ENCODE data around the gene SEZ6L2.
"Not testable (repeated sequence)": the region's sequence is repeated elsewhere in the genome, so short reads cannot be mapped to it uniquely, and the experiment has no call there.

SEZ6L2 gene

DNA sequence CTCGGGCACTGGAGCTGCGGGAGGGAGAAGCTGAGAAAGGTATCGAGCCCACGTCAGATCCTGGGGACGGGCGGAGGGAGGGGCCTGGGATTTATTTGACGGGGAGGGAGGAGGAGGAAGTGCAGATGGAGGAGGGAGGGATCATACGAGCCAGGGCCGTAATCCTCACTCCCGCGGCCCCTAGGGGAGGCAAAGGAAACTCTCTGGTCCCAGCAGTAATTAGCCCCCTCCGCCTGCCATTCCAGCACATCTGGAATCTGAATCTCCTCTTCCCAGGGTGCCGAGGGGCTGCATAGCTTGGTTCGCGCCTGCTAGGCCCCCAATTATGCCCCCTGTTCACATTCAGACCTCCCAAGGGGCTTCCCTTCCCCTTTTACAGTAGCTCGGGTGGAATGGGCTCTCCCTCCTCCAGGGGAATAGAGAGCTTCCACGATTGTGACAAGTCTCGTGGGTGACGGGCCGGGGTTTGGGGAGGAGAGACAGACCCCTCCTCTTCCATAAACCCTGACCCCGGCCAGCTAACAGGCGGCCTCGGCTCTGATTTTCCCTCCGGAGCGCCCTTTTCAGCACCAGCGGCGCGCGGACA, at the start of gene SEZ6L2:
Gene SEZ6L2, minus strand, starts transcription at position 35 of the 586 bp plus-strand sequence. CDS start 531 bp downstream, outside the sequence.
- peak; percentile 88 for DNase-seq (ENCODE audit: low spot score)

DNA sequence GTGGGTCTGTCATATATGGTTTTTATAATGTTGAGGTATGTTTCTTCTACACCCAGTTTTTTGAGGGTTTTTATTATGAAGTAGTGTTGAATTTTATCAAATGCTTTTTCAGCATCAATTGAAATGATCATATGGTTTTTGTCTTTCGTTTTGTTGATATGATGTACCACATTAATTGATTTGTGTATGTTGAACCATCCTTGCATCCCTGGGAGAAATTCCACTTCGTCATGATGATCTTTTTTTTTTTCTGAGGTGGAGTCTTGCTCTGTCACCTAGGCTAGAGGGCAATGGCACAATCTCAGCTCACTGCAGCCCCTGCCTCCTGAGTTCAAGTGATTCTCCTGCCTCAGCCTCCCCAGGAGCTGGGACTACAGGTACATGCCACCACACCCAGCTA, 48.5 kb upstream of the SEZ6L2 start:
- no peak for DNase-seq (ENCODE audit: low spot score)

DNA sequence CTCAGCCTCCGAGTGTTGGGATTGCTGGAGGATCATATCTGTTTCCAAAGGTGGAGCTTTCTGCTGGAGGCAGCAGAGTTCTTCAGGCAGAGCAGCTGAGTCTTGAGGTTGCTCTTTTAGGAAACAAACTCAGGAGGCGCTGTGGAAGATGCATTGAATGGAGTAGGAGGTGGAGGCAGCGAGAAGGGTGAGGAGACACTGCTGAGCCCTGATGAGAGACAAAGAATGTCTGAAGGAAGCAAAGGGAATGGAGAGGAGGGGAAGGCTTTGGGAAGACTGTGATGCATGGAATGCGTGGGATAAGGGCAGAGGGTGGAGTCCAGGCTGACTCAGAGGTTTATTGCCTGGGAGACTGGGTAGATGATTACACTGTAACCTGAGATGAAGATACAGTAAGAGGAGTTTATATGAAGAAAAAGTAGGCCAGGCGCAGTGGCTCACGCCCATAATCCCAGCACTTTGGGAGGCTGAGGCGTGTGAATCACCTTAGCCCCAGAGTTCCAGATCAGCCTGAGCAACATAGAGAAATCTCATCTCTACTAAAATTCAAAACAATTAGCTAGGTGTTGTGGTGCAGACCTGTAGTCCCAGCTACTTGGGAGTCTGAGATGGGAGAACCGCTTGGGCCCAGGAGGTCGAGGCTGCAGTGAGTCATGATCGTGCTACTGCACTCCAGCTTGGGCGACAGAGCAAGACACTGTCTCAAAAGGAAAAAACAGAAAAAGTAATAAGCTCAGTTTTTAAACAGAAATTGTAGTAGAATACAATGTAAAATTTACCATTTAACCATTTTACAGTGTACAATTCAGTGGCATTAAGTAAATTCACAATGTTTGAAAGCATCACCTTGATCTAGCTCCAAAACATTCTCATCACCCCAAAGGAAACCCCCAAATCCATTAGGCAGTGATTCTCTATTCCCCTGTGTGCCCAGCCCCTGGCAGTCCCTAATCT, 44.8 kb upstream of the SEZ6L2 start:
- peak; percentile 98 for DNase-seq (ENCODE audit: low spot score)

DNA sequence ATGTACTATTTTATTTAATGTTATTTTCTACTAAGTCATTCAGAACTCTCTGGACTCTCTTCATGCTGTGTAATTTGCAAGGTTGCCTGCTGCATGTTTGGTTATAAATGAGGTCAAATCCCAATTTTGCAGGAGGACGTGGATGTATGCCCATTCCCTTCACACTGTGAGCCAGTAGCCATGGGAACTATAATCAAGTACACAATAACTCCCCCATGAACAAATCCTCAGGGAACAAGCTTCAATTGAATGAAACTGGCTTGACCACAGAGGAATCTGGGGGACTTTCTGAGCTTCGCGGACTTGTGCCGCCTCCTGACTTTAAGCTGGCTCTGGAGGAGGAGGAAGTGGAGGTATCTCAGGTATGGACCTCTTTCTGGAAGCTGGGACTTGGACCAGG, 41.3 kb upstream of the SEZ6L2 start:
- DNase-seq (ENCODE audit: low spot score), result no peak

DNA sequence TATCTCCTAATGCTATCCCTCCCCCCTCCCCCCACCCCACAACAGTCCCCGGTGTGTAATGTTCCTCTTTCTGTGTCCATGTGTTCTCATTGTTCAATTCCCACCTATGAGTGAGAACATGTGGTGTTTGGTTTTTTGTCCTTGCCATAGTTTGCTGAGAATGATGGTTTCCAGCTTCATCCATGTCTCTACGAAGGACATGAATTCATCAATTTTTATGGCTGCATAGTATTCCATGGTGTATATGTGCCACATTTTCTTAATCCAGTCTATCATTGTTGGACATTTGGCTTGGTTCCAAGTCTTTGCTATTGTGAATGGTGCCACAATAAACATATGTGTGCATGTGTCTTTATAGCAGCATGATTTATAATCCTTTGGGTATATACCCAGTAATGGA, 32.4 kb upstream of the SEZ6L2 start:
- not testable (repeated sequence) for DNase-seq (ENCODE audit: low spot score)

DNA sequence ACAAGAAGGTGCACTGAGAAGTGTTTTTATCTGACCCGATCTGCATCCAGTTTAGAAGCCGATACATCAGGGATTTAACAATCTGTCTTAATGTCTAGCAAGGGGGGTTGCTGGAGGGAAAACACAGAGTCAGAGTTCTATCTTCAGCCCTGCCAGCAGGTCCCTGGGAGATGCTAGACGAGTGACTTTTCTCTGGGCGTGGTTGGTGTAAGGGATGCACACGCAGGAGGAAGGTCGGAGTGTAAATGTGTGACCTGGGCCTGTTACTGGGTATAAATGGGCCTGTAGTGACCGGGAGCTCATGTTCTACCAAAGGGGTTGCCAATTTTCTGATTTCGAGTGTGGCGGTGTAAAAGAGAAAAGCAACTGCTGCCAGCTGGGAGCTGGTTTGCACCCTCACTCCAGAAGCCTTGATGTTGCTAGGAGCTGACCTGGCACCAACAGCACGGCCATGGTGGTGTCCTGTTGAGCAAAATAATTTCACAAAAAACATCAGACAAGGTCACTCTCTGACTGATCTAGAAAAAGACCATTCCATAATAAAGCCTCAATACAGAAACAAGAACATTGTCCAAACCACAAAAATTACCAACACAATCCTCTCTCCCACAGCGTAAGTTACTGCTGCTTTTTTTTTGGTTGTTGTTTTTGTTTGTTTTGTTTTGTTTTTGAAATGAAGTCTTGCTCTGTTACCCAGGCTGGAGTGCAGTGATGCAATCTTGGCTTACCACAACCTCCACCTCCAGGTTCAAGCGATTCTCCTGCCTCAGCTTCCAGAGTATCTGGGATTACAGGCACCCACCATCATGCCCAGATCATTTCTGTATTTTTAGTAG, 27.9 kb upstream of the SEZ6L2 start:
- DNase-seq (ENCODE audit: low spot score), result no peak

DNA sequence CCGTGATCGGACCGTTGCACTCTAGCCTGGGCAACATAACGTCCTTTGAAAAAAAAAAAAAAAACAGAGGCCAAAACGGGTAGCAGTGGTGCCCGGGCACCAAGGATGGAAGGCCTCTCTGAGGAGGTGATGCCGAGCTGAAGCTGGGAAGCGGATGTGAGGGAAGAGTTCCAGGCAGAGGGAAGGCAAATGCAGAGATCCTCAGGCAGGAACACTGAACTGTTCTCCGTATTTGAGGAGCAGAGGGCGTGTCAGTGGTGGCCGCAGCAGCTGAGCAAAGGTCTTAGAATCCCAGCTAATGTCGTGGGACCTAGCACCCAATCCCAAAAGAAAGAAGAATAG, 27.3 kb upstream of the SEZ6L2 start:
- DNase-seq (ENCODE audit: low spot score), result peak; percentile 20

DNA sequence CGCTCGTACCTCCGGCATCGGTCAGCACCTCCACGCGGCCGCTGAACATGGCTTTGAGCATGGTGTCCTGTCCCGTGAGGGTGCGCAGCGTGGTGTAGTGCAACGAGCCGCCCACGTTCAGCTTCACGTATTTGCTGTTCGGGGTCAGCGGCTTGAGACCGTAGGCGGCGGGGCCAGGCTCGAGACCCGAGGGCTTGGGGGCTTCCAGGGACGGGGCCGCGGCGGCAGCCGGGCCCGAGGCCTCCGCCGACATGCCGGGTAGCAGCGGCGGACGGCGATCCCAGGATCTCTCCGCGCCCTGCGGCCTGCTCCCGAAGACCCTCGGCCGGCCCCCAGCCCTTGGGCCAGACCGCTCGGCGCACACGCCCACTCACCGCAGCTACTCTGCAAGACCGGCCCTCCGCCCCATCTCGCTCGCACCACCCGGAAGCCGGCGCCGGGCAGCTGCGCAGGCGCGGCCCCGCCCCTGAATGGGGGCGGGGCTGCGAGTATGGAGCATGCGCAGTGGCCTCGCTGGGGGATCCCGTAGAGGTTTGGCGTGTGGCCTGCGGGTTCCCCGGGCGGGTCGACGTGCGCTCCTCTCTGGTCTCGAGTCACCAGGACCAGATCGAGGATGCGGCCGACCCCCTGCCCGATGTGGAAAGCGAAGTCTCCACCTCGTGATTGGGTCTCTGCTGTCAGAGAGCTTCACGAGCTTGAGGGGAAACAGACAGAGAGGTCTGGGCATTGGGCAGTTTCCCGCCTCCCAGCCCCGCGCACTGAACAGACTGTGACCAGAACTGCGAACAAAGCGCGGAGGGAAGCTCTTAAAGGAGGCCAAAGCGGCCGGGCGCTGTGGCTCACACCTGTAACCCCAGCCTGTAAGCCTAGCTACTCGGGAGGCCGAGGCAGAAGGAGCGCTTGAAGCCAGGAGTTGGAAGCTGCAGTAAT, 26.7 kb upstream of the SEZ6L2 start, which contains the start of gene KCTD13:
Gene KCTD13, minus strand, starts transcription at position 446 of the 930 bp plus-strand sequence. Its CDS starts 193 bp downstream, at position 253.
- DNase-seq (ENCODE audit: low spot score), result peak; percentile 78

DNA sequence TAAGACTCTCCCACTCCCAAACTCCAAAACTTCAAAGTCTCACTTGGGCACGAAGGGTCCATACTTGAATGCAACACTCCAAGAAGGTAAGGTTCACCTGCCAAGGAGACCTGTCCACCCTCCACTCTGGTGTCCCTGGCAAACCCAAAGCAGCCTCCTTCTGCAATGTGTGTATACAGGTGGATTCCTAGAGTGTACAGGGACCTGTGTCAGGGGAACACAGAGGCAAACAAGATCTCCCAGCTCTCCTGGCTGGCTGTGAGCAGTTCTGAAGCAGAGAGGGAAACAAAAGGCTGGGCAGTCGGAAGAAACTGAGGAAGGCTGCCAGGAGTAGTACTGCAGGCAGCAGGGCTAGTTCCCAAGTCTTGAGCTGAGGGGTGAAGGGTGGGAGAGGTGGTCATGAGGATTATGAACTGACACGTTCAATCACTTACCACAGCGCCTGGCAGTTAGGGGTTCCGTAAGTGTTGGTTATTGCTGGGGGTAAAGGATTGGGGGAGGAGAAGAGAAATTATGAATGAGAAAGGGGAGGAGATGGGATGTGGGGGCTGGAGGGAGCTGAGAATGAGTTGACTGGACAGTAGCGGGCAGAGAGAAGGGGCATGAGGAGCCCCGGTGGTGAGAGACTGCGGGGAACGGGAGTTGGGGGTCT, 25.9 kb upstream of the SEZ6L2 start:
- DNase-seq (ENCODE audit: low spot score), result peak; percentile 25

DNA sequence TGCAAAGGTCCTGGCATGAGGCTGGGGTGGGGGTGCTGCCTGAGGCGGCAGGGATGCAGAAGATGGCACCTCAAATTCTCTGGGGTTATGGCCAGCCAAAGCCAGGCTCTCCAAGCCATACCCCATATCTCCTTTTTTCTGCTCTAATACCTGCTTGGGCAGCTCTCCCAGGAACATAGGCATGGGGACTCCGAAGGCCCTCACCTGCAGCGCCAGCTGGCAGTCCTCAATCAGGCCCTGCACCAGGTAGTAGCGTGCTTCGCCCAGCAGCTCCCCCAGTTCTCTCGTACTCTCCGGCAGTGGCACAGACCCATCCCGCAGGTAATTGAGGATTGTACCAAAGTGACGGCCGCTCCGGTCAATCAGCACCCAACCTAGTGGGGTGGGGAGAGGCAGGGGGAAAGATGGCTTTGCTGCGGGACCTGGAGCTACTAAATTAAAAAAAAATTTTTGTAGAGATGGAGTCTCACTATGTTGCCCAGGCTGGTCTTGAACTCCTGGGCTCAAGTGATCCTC, 23.7 kb upstream of the SEZ6L2 start:
- DNase-seq (ENCODE audit: low spot score), result no peak

DNA sequence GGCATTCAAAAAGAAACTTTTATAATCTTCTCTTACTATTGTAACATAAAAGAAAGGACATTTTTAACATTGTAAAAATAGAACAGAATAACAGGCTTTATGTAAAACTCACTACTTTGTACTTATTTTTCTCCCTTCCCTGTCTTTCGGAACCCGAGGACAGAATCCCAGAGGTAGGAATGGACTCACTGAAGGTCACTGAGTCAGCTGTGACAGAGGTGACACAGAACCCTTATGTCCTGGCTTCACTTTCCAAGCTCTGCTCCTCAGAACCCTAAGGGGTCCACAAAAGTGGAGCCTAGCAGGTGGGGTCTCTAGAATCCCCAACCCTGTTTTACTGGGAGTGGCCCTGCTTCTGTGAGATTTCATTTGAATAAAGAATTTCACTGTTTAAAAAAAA, 23.0 kb upstream of the SEZ6L2 start:
- DNase-seq (ENCODE audit: low spot score), result no peak

DNA sequence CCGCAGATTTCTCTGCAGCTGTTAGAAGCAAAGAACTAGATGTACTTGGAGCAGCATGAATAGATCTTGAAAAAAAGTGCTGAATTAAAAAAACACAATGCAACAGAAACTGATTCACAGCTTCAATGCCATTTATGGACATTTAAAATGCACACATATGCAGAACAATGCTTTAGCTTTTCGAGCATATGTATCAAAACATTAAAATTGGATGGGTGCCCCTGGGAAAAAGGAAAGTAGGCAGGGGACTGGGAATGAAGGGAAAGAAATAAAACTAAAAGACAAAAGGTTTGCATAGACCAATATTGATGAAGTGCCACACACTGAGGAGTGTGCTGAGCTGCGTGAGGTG, 21.7 kb upstream of the SEZ6L2 start:
- DNase-seq (ENCODE audit: low spot score), result no peak

DNA sequence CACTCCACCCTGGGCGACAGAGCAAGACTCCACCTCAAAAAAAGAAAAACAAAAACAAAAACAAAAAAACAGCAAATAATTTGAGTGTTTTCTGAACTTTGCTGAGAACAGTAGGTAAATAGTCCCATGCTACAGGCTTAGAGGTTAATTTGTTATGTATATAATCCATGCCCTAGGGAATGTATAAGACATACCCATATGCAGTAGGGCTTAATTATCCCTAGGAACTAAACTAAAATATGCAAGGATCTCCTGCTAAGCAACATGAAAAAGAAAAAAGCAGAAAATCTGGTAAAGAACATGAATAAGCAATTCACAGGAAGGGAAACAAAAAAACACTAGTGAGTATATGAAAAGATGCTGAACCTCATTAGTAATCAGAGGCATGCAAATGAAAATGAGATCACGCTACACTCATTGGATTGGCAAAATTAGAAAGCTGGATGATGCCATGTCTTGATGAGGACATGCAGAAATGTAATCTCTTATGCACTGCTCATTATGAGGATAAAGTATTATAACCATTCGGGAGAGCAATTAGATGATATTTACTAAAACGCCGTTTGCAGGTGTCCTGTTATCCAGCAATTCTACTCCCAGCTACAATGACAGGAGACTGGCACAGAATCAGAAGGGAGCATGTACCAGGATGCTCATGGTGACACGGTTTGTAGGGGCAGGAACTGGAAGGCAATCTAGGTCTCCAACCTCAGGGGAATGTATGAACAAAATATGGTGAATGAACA, 21.1 kb upstream of the SEZ6L2 start:
- DNase-seq (ENCODE audit: low spot score), result no peak

DNA sequence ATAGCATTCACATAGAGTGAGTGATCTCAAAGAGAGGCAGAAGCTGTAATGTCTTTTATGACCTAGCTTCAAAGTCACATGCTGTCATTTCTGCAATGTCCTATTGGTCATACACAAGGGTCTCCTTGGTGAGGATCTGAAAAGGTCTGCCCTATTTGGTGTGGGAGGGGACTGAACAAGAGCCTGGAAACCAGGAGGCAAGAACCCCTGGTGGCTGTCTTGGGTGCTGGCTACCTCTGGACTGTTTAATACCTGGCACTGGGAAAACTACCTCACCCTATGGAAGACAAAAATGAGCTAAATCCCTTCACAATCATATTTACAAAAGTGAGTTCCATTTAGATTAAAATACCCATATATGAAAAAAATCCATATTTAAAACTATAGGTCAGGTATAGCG, 17.6 kb upstream of the SEZ6L2 start:
- peak; percentile 14 for DNase-seq (ENCODE audit: low spot score)

DNA sequence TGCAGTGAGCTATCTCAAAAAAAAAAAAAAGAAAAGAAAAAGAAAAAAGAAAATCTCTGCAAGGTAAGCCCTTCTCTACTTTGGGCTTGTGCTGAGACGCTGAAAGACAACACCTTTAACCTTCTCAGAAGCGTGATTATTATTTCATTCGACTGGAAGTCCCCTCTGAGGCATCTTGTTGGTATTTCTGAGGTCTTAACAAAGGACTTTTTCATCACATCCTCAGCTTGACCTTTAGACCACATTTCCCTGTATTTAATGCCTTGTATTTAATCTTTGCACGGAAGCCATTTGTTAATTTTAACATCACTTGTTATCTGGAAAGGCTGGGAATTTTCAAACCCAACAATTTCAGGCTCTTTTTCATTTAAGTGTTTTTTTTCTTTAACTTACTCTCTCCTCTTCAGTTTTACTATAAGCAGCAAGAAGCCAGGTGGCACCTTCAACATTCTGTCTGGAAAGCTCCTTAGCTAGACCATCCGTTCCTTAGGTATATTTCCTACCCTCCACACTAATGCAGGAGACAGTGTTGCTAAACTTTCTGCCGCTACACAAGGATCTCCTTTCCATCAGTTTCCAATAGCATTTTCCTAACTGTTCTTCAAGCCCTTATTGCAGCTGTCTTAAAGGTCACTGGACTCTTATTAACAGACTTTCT, 16.4 kb upstream of the SEZ6L2 start:
- DNase-seq (ENCODE audit: low spot score), result peak; percentile 41

DNA sequence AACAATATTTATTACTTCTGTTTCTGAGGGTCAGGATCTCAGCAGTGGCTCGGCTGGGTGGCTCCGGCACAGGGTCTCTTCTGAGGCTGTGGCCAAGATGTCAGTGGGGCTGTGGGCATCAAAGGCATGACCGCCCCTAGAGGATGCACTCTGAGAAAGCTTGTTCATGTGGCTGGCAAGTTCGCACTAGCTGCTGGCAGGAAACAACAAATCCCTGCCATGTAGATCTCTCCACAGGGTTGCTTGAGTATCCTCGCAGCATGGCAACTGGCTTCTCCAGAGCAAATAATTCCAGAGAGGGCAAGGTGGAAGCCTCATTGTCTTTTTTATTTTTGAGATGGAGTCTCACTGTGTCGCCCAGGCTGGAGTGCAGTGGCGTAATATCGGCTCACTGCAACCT, 14.2 kb upstream of the SEZ6L2 start:
- no peak for DNase-seq (ENCODE audit: low spot score)

DNA sequence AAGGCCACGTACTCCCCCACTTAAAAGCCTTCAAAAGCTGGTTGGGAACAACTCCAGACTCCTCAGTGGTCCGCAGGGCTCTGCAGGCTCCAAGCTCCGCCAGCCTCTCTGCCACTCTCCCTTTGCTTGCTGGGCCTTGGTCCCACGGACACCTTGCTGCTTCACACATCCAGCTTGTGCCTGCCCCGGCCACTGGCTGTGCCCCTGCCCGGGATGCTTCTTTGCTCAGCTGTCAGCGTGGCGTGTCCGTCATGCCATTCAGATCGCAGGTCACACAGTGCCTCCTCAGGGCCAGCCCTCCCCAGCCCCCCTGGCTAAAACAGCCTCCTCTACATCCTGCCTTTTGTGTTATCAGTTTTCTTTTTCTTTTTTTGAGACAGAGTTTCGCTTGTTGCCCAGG, 12.7 kb upstream of the SEZ6L2 start:
- DNase-seq (ENCODE audit: low spot score), result no peak

DNA sequence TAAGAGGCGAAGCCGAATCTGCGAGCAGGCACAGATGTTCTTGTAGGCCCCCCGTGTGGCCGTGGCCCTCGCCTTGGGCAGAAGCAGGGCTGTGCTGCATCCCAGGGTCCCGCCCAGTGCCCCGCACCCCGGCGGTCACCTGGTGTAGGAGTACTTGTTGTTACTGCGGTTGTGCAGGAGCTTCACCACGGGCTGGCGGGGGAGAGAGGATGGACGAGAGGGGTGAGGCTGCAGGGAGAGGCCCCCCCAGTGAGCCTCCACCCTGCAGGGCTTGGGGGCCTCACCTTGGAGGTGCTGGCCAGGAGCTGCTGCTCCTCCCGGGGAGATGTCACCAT, 12.3 kb upstream of the SEZ6L2 start:
- no peak for DNase-seq (ENCODE audit: low spot score)

DNA sequence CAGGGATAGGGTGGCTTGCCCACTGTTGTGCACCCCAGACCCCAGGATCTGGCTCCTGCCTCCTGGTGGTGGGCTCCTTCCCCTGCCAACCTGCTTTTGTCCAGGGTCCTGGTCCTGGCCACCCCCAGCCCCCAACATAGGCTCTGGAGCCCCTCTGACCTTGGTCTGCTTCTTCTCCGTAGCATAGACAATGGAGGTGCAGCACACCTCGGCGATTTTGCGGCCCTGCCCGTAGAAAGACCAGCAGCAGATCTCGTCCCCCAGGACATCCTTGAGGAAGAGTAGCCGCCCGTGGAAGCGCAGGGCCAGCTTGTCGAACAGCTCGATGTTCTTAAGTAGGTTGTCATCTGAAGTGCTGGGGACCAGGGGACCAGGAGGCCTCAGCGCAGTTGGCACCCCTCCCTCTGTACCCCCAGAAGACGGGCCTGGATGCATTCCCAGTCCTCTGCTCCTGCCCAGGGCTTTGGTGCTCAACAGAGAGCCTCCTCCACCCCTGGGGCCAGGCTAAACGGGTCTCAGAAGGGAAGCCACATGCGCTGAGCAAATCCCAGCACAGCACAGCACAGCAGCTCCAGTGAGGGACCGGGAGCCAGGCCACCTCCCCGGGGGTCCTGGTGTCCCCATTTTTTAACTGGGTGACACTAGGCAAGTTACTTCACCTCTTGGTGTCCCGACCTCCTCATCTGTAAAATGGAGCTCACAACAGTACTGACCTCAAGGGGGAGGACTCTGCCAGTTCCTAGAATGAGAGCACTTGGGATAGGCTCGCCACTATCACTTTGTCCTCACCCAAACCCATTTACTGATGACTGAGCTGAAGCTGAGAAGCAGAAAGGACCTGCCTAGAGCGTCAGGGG, 11.7 kb upstream of the SEZ6L2 start:
- no peak for DNase-seq (ENCODE audit: low spot score)

All from SW480 (cell line).